ENCODE results near the gene CD74.

Gene CD74

GRCh38 chr5:150396267-150396666 lies 16.4 kb downstream of the CD74 start:
- no peak for DNase-seq

DNA sequence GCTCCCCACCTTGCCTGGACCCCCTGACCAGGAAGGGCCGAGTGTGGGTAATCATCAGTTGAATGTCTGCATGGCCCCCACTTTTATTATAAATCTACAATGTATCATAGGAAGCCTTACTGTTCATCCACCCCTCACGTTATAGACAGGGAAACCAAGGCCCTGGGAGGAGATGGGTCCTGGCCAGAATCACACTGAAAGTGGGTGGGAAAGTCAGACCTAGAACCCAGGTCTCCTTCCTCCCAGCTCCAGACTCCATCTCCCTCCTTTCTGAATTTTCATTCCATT lies 17.1 kb downstream of the CD74 start:
- DNase-seq, result no peak

- DNase-seq, result no peak
Observed at GRCh38 chr5:150394912-150395687, 17.6 kb downstream of the CD74 start.

DNA sequence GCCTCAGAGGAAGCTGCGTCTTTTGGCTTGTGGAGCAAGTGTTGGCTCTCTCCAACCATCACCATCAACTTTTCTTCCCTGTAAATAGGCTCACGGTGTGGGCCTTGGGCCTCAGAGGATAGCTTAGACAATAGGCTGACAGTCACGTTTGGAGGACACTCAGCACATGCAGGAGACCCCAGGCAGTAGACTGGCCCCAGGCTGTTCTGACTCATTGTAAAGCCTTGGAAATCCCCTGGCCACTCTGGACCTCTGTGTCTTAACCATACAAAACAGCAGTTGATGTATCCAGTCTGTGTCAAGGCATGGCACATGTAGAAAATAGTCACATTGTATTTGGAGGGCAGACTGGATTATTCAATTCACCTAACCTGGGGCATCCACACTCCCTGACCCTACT lies 18.6 kb downstream of the CD74 start:
- DNase-seq, result no peak

GRCh38 chr5:150393096-150393645 lies 19.5 kb downstream of the CD74 start:
- no peak for DNase-seq

- DNase-seq, result no peak
Observed at GRCh38 chr5:150392680-150393079, 20.0 kb downstream of the CD74 start.

DNA sequence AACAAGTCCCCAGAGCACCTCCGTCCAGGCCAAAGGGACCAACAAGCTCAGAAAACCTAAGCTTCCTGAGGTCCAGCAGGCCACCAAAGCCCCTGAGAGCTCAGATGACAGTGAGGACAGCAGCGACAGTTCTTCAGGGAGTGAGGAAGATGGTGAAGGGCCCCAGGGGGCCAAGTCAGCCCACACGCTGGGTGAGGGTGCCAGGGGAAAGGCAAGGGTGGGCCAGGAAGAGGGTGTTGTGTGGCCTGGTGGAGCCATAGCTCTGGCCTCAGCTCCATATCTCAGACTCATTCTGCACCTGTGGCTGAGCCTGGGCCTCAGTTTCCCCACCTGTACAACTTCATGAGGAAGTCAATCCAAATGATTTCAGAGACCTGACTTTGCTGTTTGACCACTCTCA lies 20.7 kb downstream of the CD74 start:
- DNase-seq, result no peak

GRCh38 chr5:150391064-150391834 lies 21.5 kb downstream of the CD74 start:
- DNase-seq, result no peak

DNA sequence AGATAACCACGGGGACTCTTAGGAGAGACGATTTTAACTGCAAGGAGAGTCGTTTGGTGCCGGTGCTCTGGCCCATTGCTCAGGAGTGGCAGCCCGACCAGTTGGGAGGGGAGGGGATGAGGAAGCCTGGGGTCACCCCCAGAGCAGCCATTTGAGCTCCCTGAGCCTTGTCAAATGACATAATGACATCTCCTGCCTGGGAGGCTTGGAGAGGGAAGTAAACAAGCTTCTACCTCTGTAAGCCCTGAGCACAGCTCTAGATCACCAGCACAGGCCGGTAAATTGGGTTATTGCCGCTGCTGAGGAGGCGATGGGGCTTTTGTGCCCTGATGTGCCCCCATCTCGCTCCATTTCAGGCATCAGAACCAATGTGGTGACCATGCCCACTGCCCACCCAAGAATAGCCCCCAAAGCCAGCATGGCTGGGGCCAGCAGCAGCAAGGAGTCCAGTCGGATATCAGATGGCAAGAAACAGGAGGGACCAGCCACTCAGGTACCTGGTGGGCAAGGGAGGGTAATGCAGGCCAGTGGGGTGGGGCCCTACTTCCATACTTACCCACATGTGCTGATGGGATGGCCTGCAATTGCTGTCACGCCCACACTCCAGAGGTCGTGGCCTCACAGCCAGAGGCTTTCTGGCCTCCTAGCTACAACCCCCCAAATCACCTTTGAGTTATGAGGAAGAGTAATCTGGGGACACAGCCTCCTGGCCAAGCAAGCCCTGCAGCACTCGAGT lies 23.0 kb downstream of the CD74 start:
- DNase-seq, result no peak

DNA sequence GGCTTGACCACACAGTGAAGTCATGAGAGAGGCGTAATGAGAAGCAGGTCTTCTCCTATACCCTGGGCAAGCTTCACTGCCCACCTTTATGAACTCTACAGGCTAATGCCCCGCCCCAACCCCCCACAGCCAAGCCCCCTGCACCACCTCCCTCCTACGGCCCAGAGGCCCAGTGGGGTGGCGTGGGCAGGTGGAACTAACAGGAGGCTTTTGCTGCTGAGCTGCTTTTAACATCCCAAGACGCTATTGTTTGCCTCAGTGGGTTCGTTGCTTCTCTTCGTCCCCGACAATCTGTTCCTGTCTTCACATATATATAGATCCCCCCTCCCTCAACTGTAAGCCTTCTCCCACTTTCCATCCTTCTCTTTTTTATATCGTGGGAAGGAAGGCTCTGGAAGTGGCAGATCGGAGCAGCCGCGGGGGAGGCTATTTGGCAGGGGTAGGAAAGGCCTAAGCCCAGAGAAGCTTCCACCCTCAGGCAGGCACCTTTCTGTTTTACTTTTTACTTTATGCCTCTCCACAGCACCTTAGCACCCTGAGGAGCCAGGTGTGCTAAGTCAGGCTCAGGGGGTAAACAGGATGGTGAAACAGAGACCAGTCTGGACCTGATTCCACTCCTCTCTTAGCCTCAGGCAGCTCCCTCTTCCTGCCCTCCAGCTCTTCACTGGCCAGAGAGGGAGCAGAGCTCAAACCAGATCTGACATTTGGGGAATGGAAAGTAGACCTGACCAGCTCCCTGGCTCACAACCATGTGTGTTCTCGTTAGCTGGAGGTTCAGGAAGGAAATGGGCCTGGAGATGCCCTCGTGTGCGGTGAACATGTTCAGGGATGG lies 26.5 kb downstream of the CD74 start:
- DNase-seq, result no peak

- no peak for DNase-seq
Observed at GRCh38 chr5:150384701-150385100, 28.0 kb downstream of the CD74 start.

DNA sequence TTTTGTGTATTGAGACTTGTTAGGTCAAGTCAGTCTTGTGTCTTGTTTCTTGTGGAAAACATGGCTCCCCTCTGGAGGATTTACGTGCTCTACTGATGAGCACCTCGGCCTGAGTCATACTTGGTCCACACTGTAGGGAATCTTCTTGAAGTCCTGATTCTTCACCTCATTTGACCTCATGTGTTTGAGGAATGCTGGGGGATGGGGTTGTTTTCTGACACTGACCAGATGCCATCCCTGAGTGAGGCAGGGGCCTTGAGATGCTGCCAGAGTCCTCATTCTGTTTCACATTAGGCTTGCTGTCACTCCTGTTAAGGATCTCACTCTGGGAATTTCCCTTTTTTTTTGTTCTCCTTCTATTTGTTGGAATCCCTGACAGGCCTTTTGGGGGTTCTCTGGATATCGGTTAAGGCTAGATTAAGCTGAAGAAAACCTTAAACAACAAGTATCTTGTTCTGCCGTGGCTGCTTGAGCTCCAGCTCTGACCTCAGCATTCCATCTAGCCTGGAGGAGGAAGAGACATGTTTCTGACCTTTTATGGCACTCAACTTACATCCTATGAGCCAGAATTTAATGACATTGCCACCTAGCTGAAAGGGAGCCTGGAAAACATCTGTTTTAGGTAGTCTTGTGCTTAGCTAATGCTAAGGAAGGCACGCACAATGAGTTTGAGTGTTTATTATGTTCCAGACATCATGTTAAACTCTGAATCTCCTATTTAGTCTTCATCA lies 34.6 kb downstream of the CD74 start:
- no peak for DNase-seq

DNA sequence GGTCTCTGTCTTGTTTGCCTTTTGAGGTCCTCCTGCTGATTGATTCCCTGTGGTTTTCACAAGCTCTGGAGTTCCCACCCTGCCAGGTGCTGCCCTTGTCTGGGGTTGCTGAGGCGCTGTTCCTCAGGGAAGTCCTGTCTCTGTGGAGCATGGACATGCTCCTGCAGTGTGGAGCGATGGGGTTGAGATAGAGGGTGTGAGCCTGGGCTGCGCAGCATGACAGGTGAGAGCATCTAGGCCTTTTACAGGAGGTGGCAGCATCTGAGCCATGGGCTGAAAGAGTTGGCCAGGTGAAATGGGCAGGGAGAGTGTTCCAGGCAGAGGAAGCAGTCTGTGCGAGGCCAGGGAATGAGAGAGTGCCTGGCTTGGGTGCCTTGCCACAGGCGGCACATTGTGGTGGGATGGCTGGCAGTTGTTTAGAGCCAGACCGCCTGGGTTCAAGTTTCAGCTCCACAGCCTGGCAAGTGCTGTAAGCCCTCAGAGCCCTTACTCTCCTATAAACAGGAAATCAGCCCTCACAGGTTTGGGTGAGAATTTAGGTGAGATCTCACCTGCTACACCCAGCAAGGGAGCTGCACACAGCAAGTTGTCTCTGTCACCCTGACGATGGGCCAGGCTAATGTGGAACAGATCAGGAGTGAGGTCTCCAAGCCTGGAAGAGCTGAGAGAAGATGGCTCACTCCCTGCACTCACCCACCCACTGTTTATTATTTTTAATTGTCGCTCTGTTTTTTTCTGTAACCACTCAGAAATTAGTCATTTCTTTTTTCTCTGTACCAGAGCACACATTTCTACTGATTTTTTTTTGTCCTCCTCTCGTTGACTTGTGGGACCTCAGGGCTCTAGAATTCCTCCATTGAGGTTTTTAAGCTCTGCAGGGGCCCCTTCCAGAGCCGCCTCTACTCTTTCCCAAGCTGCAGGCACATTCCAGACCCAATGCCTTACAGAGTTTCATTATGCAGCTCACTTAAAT lies 35.6 kb downstream of the CD74 start:
- DNase-seq, result no peak

GRCh38 chr5:150374651-150375050 lies 38.1 kb downstream of the CD74 start:
- DNase-seq, result no peak

- DNase-seq, result no peak
Observed at GRCh38 chr5:150372639-150373038, 40.1 kb downstream of the CD74 start.

GRCh38 chr5:150368526-150368925 lies 44.2 kb downstream of the CD74 start:
- no peak for DNase-seq

- no peak for DNase-seq
Observed at GRCh38 chr5:150364004-150364403, 48.7 kb downstream of the CD74 start.

GRCh38 chr5:150363185-150363584 lies 49.5 kb downstream of the CD74 start:
- no peak for DNase-seq

GRCh38 chr5:150361301-150361700 lies 51.4 kb downstream of the CD74 start:
- no peak for DNase-seq

DNA sequence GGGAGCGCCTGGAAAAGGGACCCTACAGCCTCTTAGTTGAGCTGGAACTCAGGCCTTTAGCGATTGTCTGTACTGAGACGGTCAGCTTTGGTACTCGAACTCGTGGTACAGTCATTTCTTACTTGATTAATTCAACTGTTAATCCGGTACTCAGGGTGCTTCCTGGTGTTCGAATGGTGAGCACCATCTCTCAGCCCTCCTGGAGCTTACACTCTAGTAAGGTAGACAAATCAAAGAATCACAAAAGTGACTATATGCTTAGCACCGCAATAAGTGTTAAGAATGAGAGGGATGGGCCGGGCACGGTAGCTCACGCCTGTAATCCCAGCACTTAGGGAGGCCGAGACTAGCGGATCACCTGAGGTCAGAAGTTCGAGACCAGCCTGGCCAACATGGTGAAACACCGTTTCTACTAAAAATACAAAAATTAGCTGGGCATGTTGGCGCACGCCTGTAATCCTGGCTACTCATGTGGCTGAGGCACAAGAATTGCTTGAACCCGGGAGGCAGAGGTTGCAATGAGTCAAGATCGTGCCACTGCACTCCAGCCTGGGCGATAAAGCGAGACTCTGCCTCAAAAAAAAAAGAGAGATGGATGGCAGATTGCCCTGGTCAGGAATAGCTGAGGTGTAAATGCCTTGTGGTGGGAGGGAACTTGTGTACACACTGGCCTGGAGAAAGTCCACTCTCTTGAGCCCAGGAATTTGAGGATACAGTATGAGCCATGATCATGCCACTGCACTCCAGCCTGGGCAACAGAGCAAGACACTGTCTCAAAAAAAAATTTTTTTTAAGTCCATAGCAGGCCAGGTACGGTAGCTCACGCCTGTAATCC lies 54.2 kb downstream of the CD74 start:
- DNase-seq, result no peak
